ENCODE results near the gene GSG1L. TPM values are rescaled to one million over a fixed set of nuclear protein-coding genes. Genes with fewer than 3 reads are reported as not detected.

The GSG1L gene
- total and polyA plus RNA-seq, 9 donors, result 1.5 to 4.3 (median 2.9) TPM

DNA sequence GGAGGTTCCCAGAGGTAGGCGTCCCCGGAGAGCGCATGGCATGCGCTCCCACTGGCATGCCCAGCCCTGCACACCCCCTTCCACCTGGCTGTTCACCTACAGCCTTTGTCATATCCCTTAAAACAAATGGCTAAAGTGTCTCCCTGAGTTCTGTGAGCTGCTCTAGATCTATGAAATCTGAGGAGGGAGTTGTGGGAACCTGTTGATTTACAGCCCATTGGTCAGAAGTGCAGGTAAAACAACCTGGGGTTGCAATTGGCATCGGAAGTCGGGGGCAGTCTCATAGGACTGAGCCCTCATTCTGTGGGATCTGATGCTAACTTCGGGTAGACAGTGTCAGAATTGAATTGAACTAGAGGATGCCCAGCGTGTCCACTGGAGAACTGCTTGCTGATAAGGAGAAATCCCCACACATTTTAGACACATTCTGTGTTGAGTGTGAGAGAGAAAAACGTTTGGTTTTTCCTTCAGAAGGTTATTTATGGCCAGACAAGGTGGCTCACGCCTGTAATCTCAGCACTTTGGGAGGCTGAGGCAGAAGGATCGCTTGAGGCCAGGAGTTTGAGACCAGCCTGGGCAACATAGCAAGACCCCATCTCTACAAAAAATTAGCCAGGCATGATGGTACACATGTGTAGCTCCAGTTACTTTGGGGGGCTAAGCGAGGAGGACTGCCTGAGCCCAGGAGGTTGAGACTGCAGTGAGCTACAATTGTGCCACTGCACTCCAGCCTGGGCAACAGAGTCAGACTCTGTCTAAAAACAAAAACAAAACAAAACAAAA is 22.1 kb upstream of the GSG1L start:
- H3K27me3 ChIP-seq (ENCODE audit: control insufficient read depth, insufficient read depth, low read length), result no peaks in the 10 kb centered on the region
- WGBS (ENCODE audit: insufficient coverage), result 100% methylated on average over 1 of the region's 12 CpGs
- no peaks in the 10 kb centered on the region for H3K9me3 ChIP-seq (replicated peaks; ENCODE audit: control insufficient read depth, low read depth, low read length)
- H3K36me3 ChIP-seq (ENCODE audit: control insufficient read depth, insufficient read depth, low read length), result no peaks in the 10 kb centered on the region
- no peak overlapping the region for H3K27ac ChIP-seq (ENCODE audit: low read length)
- H3K4me3 ChIP-seq (ENCODE audit: low read length), result no peak overlapping the region
- H3K4me1 ChIP-seq (ENCODE audit: control insufficient read depth, insufficient read depth, low read length), result peaks cover 10% of the 10 kb centered on the region
- DNase-seq, result no peak

- no peak overlapping the region for H3K4me3 ChIP-seq (ENCODE audit: low read length)
- H3K27ac ChIP-seq (ENCODE audit: low read length), result no peak overlapping the region
- 87% methylated on average over 3 of the region's 6 CpGs for WGBS (ENCODE audit: insufficient coverage)
- no peaks in the 10 kb centered on the region for H3K36me3 ChIP-seq (ENCODE audit: control insufficient read depth, insufficient read depth, low read length)
- peaks cover 10% of the 10 kb centered on the region for H3K4me1 ChIP-seq (ENCODE audit: control insufficient read depth, insufficient read depth, low read length)
- no peak for DNase-seq
- H3K9me3 ChIP-seq (replicated peaks; ENCODE audit: control insufficient read depth, low read depth, low read length), result no peaks in the 10 kb centered on the region
- no peaks in the 10 kb centered on the region for H3K27me3 ChIP-seq (ENCODE audit: control insufficient read depth, insufficient read depth, low read length)
Measured at GRCh38 chr16:28084209-28084608, 20.7 kb upstream of the GSG1L start.

DNA sequence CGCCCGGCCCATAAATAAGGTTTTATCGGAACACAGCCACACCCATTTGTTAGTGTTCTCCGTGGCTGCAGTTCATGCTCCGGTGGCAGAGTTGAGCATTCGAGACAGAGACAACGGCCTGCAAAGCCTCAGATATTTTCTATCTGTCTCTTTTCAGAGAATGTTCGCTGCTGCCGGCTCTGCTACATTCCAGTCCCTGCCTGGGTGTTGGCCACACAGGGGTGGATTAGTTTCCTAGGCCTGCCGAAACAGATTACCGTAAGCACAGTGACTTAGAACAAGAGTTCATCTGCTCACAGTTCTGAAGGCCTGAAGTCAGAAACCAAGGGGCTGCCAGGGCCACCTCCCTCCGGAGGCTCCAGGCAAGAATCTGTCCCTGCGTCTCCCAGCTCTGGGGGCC is 19.1 kb upstream of the GSG1L start:
- 52% methylated on average over 13 of the region's 13 CpGs for WGBS (ENCODE audit: insufficient coverage)
- H3K27ac ChIP-seq (ENCODE audit: low read length), result no peak overlapping the region
- no peak for DNase-seq

GRCh38 chr16:28081391-28081968 is 18.0 kb upstream of the GSG1L start:
- 64% methylated on average over 5 of the region's 9 CpGs for WGBS (ENCODE audit: insufficient coverage)
- no peak for DNase-seq
- H3K4me1 ChIP-seq (ENCODE audit: control insufficient read depth, insufficient read depth, low read length), result peaks cover 10% of the 10 kb centered on the region

More for the DNA sequence above, 19.1 kb upstream of the GSG1L start:
- Histone ChIP-seq H3K4me3 (ENCODE audit: low read length) (no peak overlapping the region), H3K36me3 (ENCODE audit: control insufficient read depth, insufficient read depth, low read length) (no peaks in the 10 kb centered on the region), H3K27me3 (ENCODE audit: control insufficient read depth, insufficient read depth, low read length) (no peaks in the 10 kb centered on the region), H3K4me1 (ENCODE audit: control insufficient read depth, insufficient read depth, low read length) (peaks cover 10% of the 10 kb centered on the region), H3K9me3 (replicated peaks; ENCODE audit: control insufficient read depth, low read depth, low read length) (no peaks in the 10 kb centered on the region)

GRCh38 chr16:28078261-28078660 is 14.7 kb upstream of the GSG1L start:
- no peak overlapping the region for H3K4me3 ChIP-seq (ENCODE audit: low read length)
- WGBS (ENCODE audit: insufficient coverage), result 53% methylated on average over 2 of the region's 6 CpGs
- no peaks in the 10 kb centered on the region for H3K36me3 ChIP-seq (ENCODE audit: control insufficient read depth, insufficient read depth, low read length)
- H3K4me1 ChIP-seq (ENCODE audit: control insufficient read depth, insufficient read depth, low read length), result peaks cover 10% of the 10 kb centered on the region
- DNase-seq, result no peak
- no peak overlapping the region for H3K27ac ChIP-seq (ENCODE audit: low read length)
- no peaks in the 10 kb centered on the region for H3K9me3 ChIP-seq (replicated peaks; ENCODE audit: control insufficient read depth, low read depth, low read length)
- no peaks in the 10 kb centered on the region for H3K27me3 ChIP-seq (ENCODE audit: control insufficient read depth, insufficient read depth, low read length)

More at GRCh38 chr16:28081391-28081968, 18.0 kb upstream of the GSG1L start:
- H3K9me3 ChIP-seq (replicated peaks; ENCODE audit: control insufficient read depth, low read depth, low read length), result no peaks in the 10 kb centered on the region
- H3K27ac ChIP-seq (ENCODE audit: low read length), result no peak overlapping the region
- H3K36me3 ChIP-seq (ENCODE audit: control insufficient read depth, insufficient read depth, low read length), result no peaks in the 10 kb centered on the region
- H3K27me3 ChIP-seq (ENCODE audit: control insufficient read depth, insufficient read depth, low read length), result no peaks in the 10 kb centered on the region
- no peak overlapping the region for H3K4me3 ChIP-seq (ENCODE audit: low read length)

- no peak overlapping the region for H3K27ac ChIP-seq (ENCODE audit: low read length)
- 88% methylated on average over 4 of the region's 6 CpGs for WGBS (ENCODE audit: insufficient coverage)
- peaks cover 11% of the 10 kb centered on the region for H3K4me1 ChIP-seq (ENCODE audit: control insufficient read depth, insufficient read depth, low read length)
- DNase-seq, result no peak
- no peaks in the 10 kb centered on the region for H3K9me3 ChIP-seq (replicated peaks; ENCODE audit: control insufficient read depth, low read depth, low read length)
- H3K27me3 ChIP-seq (ENCODE audit: control insufficient read depth, insufficient read depth, low read length), result no peaks in the 10 kb centered on the region
- H3K36me3 ChIP-seq (ENCODE audit: control insufficient read depth, insufficient read depth, low read length), result no peaks in the 10 kb centered on the region
- H3K4me3 ChIP-seq (ENCODE audit: low read length), result no peak overlapping the region
Measured at GRCh38 chr16:28073836-28074235, 10.3 kb upstream of the GSG1L start.

DNA sequence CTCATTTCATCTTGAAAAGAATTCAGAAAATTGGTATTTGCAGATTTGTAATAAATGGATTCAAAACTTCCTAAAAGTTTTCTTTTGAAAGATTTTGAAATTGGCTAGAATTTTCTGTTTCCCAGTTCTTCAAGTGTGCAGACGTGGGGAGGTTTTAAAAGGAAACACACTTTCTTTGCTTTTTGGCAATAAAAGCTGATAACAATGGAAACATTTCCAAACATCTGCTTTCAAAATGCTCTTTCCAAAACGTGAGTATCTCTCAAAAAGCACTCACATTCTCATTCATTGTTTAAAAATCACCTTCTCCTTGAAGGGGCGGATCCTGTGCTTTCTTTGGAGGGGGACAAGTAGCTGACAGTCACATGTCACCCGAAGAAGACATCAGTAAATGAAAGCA is 8.6 kb upstream of the GSG1L start:
- no peaks in the 10 kb centered on the region for H3K27me3 ChIP-seq (ENCODE audit: control insufficient read depth, insufficient read depth, low read length)
- H3K9me3 ChIP-seq (replicated peaks; ENCODE audit: control insufficient read depth, low read depth, low read length), result no peaks in the 10 kb centered on the region
- no CpG with 5 or more reads among the region's 4 CpGs for WGBS (ENCODE audit: insufficient coverage)
- H3K4me3 ChIP-seq (ENCODE audit: low read length), result no peak overlapping the region
- H3K4me1 ChIP-seq (ENCODE audit: control insufficient read depth, insufficient read depth, low read length), result peaks cover 28% of the 10 kb centered on the region
- DNase-seq, result peak; percentile 69
- no peak overlapping the region for H3K27ac ChIP-seq (ENCODE audit: low read length)
- no peaks in the 10 kb centered on the region for H3K36me3 ChIP-seq (ENCODE audit: control insufficient read depth, insufficient read depth, low read length)

DNA sequence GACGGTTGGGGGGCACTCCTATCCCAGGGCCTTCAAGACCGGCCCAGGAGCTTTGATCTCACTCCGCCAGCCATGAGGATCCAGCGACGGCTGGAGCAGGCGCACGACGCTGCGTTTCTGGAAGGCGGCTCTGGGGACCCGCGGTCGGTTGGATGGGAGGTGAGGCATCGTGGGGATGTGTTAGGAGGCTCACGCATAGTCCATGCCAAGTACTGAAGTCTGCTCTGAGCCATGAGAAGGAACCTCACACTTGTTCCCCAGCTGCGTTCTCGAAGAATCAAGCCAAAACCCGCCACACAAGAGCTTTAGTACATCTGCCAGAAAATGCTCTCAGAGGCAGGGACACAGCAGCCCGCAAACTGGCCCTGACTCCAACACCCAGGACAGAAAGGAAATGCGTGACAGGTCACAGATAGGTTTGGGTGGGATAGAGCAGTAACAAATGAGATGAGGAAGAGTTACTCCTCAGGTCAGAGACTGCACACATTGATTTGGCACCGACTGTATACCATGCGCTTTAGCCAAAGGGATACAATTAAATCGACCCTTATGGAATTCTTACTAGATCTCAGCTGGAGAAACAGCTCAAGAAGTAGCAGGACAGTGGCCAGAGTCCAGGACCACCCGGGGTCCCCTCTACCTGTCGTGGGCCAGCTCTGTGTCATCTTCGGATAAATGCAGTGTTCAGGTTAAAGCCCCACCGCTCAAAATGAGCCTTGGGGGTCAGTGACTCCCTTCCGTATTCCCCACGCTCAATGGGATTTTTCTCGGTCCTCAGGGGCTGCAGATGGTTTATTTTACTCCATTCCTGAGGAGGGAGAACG is 6.7 kb upstream of the GSG1L start:
- Histone ChIP-seq H3K27me3 (ENCODE audit: control insufficient read depth, insufficient read depth, low read length) (peaks cover 8% of the 10 kb centered on the region), H3K36me3 (ENCODE audit: control insufficient read depth, insufficient read depth, low read length) (no peaks in the 10 kb centered on the region), H3K4me1 (ENCODE audit: control insufficient read depth, insufficient read depth, low read length) (peaks cover 29% of the 10 kb centered on the region), H3K9me3 (replicated peaks; ENCODE audit: control insufficient read depth, low read depth, low read length) (no peaks in the 10 kb centered on the region), H3K4me3 (ENCODE audit: low read length) (no peak overlapping the region), H3K27ac (ENCODE audit: low read length) (no peak overlapping the region)
- 54% methylated on average over 13 of the region's 31 CpGs for WGBS (ENCODE audit: insufficient coverage)
- DNase-seq, result peak; percentile 82

DNA sequence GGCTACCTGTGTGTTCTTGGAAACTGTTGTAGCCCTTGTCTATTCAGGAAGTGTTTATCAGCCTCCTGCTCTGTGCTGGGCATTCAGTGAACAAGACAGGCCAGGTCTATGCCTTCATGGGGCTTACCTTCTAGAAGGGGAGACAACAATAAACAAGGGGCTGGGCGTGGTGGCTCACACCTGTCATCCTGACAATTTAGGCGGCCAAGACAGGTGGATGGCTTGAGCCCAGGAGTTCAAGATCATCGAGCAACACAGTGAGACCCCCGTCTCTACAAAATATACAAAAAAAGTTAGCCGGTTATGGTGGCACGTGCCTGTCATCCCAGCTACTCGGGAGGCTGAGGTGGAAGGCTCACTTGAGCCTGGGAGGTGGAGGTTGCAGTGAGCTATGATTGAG is 5.5 kb upstream of the GSG1L start:
- peaks cover 30% of the 10 kb centered on the region for H3K4me1 ChIP-seq (ENCODE audit: control insufficient read depth, insufficient read depth, low read length)
- DNase-seq, result no peak
- no peak overlapping the region for H3K4me3 ChIP-seq (ENCODE audit: low read length)
- H3K27me3 ChIP-seq (ENCODE audit: control insufficient read depth, insufficient read depth, low read length), result peaks cover 20% of the 10 kb centered on the region
- WGBS (ENCODE audit: insufficient coverage), result 95% methylated on average over 3 of the region's 7 CpGs
- H3K9me3 ChIP-seq (replicated peaks; ENCODE audit: control insufficient read depth, low read depth, low read length), result no peaks in the 10 kb centered on the region
- no peak overlapping the region for H3K27ac ChIP-seq (ENCODE audit: low read length)
- H3K36me3 ChIP-seq (ENCODE audit: control insufficient read depth, insufficient read depth, low read length), result no peaks in the 10 kb centered on the region

All from muscle of leg (tissue), 11 donors.